GM19035 (cell line): ENCODE measurements around the gene CECR2.
"Not testable (repeated sequence)": the region's sequence is repeated elsewhere in the genome, so short reads cannot be mapped to it uniquely, and the experiment has no call there.

Experiments
- ATAC-seq: cut with Tn5 transposase; IDR thresholded peaks from one replicate; pipeline ENCODE4 v1.9.1; 2021; ENCODE audit not compliant: unreplicated experiment

Gene CECR2

DNA sequence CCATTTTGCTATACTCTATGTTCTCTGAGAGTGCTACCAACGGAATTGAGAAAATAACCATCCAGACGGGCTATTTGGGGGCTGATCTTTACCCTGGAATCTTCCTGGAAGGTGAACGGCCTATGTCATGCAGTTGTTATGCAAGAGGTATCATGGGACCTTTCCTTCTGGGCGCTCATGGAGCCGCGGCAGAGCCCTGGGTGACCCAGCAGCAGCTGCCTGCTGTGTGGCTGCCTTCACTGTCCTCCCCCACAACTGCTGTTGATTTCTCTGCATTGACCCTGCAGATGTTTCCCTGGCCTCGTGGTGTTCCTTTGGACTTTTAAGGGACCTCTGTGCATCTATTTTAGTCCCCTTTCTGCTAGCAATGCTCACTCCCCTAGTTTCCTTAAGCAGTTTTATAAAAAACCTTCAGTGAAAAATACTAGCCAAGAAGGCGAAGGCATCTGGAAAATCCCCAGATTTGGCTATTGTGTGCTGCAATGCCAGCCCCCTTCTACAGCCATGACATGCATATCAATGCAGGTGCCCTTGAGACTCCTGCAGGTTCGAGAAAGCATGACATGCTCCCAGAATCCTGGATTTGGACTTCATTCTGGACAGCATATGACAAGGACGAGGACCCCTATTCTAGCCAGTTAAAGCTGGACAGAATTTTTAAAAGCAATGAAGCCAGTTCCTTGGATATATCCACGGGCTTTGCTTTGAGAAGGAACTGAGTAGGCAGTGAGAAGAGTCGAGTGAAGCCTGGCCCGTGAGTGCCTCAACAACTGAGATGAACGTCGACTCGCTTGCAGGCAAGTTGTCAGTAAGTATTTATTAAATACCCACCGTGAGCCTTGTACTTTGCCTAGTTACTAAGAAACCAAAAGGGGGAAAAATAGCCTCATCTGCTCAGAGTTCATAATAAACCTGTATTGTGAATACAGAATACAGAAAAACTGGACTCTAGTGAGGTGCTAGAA lies 193.9 kb downstream of the CECR2 start, which contains the start of gene SLC25A18:
Gene SLC25A18, plus strand, starts transcription at position 593 of the 965 bp plus-strand sequence. CDS start 16,447 bp downstream, outside the sequence.
- no peak for ATAC-seq

DNA sequence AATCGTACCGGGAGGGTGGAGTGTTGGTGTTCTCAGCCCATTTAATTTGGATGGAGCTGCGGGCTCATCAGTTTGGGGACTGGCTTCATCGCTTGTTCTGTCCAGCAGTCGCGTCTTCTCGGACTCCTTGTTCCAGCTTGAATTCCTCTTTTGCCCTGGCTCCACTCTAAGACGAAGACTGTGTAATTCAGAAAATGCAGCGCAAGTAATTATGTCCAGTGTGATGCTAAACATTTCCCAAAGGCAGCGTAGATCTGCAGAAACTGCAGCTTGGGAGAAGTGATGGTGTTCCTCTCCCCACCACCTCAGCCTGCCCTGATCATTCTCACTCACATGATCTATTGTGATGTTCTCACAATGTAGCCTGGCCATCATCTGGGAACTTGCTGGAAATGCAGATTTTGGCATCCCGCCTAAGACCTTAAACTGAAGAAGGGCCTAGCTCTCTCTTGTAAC lies 194.7 kb downstream of the CECR2 start:
- ATAC-seq = no peak

GRCh38 chr22:17566016-17566687 lies 196.9 kb downstream of the CECR2 start:
- ATAC-seq = not testable (repeated sequence)

- ATAC-seq = no peak
These were observed 197.5 kb downstream of the CECR2 start for GRCh38 chr22:17566776-17567175.

DNA sequence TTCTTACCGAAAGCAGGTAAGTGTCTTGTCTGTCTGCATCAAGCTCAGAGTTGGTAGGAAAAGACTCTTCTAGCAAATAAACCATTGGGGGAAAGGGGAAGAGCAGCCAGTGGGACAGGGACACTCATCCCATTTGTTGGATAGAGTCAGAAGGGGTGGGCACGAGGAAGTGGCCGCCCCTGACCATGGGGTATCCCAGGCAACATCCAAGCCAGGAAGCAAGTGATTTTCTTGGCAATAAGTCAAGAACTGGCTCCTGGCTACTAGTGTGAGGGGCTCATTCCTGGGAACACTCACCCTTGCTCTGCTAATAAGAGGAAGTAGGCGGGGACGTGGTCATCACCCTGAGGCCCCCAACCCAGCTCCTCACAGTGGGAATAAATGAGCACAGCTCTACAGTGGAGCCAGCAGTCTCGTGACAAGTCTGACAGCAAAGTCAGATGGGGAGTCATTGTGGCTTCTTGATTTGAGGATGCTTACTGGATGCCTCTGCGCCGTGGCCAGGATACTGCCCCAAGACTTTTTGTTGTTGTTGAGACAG lies 200.8 kb downstream of the CECR2 start:
- ATAC-seq = no peak

DNA sequence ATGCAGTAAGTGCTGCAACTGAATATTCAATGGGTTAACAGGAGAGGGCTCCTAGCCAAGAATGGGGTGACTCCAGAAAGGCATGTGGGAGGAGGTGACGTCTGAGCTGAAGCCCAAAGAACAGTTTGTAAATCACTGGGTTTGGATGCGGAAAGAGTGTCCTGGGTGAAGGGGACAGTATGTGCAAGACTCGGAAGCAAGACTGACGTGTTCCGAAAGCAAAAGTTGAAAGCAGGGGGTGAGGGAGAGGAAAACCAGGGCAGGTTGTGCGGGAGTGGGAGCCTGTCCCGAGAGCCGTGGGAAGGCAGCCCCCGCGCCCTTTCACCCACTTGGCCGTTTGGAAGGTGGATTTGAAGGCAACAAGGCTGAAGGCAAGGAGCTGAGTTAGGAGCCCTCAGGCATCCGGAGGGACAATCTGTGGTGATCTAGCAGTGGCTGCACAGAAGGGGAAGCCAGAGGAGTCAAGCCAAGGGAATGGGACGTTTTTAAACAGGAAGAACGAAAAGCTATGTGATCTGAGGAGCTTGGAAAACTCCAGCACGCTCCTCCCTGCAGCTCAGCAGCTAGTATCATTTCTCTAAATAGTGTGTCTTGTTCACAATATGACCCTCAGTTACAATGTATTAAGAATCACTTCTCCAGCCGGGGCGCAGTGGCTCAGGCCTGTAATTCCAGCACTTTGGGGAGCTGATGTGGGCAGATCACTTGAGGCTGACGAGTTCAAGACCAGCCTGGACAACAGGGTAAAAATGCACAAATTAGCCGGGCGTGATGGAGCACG lies 201.8 kb downstream of the CECR2 start:
- ATAC-seq = no peak

- no peak for ATAC-seq
These were observed 205.9 kb downstream of the CECR2 start for GRCh38 chr22:17575151-17575550.

DNA sequence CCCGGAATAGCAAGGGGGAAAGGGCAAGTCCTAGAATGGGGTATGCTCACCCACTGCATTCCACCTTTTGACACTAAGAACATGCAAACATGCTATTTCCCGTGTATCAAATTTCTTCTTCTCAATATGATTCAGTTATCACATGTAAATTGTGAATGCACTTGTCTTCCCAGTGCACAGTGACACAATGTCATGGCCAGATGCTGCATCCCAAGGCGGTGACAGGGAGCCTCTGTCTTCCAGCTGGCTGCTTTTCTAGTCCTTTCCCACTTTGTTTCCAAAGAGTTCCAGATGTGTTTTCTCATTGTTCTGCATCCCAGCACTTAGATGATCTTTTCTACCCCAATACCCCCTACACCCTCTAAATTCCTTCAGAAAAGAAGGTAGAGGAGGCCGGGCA lies 206.4 kb downstream of the CECR2 start:
- no peak for ATAC-seq

DNA sequence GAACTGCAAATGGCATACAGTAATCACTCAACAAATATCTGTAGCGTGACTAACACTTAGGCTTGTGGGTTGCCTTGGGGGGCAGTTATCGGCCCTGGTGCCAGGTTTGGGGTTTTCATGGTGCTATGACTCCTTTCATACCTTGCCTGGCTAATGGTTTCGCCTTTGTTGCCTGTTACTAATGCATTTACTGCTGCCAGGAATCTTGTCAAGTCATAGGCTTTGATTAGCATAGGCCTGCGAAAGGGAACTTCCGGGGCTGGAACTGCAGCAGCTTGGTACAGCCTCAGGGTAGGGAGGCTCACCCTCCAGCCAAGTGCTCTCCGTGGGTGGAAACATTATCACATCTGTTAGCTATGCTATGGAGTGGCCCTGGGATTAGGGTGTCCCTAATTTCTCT lies 207.2 kb downstream of the CECR2 start:
- ATAC-seq = no peak

DNA sequence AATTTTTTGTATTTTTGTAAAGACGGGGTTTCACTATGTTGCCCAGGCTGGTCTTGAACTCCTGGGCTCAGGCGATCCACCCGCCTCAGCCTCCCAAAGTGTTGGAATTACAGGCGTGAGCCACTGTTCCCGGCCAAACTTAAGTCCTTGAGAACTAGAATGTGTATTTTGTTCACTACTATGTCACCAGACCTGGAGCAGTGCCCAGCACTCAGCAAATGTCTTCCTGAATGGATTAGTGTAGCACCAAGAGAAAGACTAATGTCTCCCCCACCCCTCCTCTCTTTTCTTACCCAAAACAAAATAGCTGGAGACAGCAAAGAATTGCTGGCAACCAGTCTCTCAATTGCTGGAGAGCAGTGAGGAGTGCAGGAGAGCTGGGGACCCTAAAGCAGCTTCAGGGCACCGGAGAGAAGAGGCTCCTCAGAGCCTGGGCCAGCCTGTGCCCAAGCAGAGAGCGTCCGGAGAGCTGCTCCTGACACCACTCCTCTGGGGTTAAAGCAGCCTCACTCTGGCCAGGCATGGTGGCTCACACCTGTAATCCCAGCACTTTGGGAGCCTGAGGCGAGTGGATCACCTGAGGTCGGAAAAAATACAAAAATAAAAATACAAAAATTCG lies 209.0 kb downstream of the CECR2 start:
- no peak for ATAC-seq

DNA sequence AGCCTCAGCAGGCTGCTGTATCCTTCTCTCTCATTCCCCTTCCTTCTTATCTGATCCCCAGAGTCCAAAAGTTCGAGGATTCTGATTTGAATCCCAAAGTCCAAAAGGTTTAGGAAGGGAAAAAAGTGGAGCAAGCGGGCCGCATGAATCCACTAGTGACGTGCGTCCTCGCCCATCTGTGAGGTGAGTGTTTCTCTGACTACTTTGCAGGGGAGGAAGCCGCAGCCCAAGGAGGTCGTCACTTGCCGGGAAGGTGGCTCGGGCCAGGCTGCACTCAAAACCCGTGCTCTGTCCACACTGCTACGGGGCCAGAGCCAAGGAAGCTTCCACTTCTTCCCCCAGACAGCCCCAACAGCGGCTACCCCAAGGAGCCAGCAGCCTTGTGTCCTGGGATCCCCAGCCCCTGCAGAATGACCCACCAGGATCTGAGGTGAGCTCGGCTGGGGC lies 210.3 kb downstream of the CECR2 start:
- ATAC-seq = no peak

DNA sequence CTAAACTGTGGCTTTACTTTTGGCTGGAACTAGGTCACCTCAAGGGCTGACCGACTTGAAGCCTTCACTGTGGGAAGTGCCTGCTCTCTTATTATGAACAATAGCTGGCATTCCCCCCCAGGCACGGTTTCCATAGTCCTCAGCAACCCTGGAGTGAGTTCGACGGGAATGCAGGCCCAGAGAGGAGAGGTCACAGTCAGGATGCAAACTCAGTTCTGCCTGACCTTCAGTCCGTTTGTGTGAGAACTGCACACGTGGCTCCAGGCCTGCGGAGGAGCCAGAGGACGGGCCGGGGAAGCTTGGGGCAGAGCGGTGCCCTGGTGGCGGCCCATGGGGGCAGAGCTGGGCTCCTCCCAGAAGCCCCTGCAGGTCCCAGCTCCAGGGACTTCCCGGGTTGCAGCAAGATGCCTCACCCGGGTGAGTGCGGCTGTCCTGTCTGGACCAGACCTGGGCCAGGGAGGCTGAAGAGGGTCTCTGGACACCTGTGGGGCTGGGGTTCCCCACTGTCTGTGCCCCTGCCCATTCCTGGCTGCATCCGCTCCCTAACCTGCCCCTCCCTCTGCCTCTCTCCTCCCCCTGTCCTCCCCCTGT lies 211.3 kb downstream of the CECR2 start:
- ATAC-seq = no peak

GRCh38 chr22:17581056-17581455 lies 211.8 kb downstream of the CECR2 start:
- ATAC-seq = no peak

GRCh38 chr22:17581631-17582030 lies 212.4 kb downstream of the CECR2 start:
- no peak for ATAC-seq

GRCh38 chr22:17583151-17583550 lies 213.9 kb downstream of the CECR2 start:
- ATAC-seq = no peak

GRCh38 chr22:17586831-17587440 lies 217.7 kb downstream of the CECR2 start:
- ATAC-seq = no peak

- no peak for ATAC-seq
These were observed 218.4 kb downstream of the CECR2 start for GRCh38 chr22:17587629-17588028.

DNA sequence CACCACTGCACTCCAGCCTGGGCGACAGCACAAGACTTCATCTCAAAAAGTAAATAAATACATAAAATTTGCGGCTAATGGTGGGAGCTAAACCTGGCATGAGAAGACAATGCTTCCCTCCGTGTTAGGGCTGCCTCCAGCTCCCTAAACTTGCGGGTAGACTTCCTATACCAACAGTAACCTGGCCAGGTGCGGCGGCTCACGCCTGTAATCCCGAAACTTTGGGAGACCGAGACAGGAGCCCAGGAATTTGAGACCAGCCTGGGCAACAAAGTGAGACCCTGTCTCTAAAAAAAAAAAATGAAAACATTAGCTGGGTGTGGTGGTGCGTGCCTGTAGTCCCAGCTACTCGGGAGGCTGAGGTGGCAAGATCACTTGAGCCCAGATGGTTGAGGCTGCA lies 219.3 kb downstream of the CECR2 start:
- ATAC-seq = no peak

DNA sequence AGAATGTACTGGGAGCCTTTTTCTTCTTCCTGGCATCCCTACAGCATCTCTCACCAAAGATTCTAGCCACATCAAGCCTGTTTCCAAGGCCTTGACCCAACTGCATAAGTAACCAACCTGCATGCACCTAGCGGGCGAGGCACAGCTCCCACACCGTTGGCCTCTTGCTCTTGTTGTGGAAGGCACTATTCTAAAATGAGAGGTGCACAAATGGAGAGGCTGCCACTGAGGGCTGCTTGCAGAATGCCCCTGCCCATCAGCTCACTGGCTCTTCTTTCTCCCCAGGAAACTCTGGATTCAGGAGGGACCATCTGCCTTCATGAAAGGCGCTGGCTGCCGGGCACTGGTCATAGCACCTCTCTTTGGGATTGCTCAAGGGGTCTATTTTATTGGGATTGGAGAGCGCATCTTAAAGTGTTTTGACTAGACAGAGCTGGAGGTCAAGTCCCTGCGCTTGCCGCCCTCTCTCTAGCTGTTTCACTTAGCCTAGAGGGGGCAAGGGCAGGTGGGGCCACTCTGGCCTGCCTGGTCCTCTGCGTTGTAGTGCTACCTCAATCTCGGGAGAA lies 220.6 kb downstream of the CECR2 start:
- no peak for ATAC-seq
